HepG2 (cell line): ENCODE data around the gene KLHL12. TPM values are rescaled to one million over a fixed set of nuclear protein-coding genes. Genes with fewer than 3 reads are reported as not detected.

Experiments used
- BCL6 ChIP-seq: IDR thresholded peaks from 2 replicates; pipeline ENCODE4 v1.6.1; 2016; ENCODE audit warnings: missing genetic modification reagents, missing compliant biosample characterization
- E2F1 ChIP-seq: sonication (generic); formaldehyde crosslinking; IDR thresholded peaks from 2 replicates; pipeline ENCODE4 v1.5.0; 2020; ENCODE audit warnings: missing genetic modification reagents
- HES4 ChIP-seq: sonication (generic); formaldehyde crosslinking; IDR thresholded peaks from 2 replicates; pipeline ENCODE4 v1.9.0; 2021; ENCODE audit warnings: mild to moderate bottlenecking, missing genetic modification reagents, borderline replicate concordance
- KLF12 ChIP-seq: sonication (generic); formaldehyde crosslinking; IDR thresholded peaks from 2 replicates; pipeline ENCODE4 v1.4.0; 2020; ENCODE audit warnings: missing genetic modification reagents, borderline replicate concordance
- MAF1 ChIP-seq: sonication (generic); formaldehyde crosslinking; IDR thresholded peaks from 2 replicates; pipeline ENCODE4 v1.5.0; 2020; ENCODE audit warnings: missing genetic modification reagents, borderline replicate concordance
- MXD1 ChIP-seq: sonication (generic); formaldehyde crosslinking; IDR thresholded peaks from 2 replicates; pipeline ENCODE4 v1.4.0; 2020; ENCODE audit warnings: mild to moderate bottlenecking, missing genetic modification reagents
- MXI1 ChIP-seq: IDR thresholded peaks from 3 replicates; pipeline ENCODE4 v1.6.1; 2012; ENCODE audit warnings: low read depth, low read length, inconsistent platforms, borderline replicate concordance
- PAWR ChIP-seq: sonication (generic); formaldehyde crosslinking; IDR thresholded peaks from 2 replicates; pipeline ENCODE4 v1.4.0; 2020; ENCODE audit warnings: missing genetic modification reagents, mild to moderate bottlenecking, borderline replicate concordance
- RFXAP ChIP-seq: sonication (generic); formaldehyde crosslinking; IDR thresholded peaks from 2 replicates; pipeline ENCODE4 v1.4.0; 2020; ENCODE audit warnings: missing genetic modification reagents, borderline replicate concordance
- TARDBP ChIP-seq: sonication (generic); formaldehyde crosslinking; IDR thresholded peaks from 2 replicates; pipeline ENCODE4 v1.8.0; 2022; ENCODE audit warnings: mild to moderate bottlenecking, missing genetic modification reagents
- TBP ChIP-seq: sonication (generic); formaldehyde crosslinking; IDR thresholded peaks from 2 replicates; pipeline ENCODE4 v1.5.0; 2020; ENCODE audit warnings: missing genetic modification reagents
- ZMYM3 ChIP-seq: sonication (generic); formaldehyde crosslinking; IDR thresholded peaks from 2 replicates; pipeline ENCODE4 v1.5.1; 2020; ENCODE audit warnings: mild to moderate bottlenecking, missing genetic modification reagents
- ZNF136 ChIP-seq: sonication (generic); formaldehyde crosslinking; IDR thresholded peaks from 2 replicates; pipeline ENCODE4 v1.8.1; 2022; ENCODE audit warnings: low read depth, mild to moderate bottlenecking, moderate library complexity, missing genetic modification reagents
- ZNF143 ChIP-seq: sonication (generic); formaldehyde crosslinking; IDR thresholded peaks from 2 replicates; pipeline ENCODE4 v1.4.0; 2020; ENCODE audit warnings: missing genetic modification reagents
- ZNF280D ChIP-seq: sonication (generic); formaldehyde crosslinking; IDR thresholded peaks from 2 replicates; pipeline ENCODE4 v1.5.1; 2020; ENCODE audit warnings: mild to moderate bottlenecking, missing genetic modification reagents
- ZNF513 ChIP-seq: sonication (generic); formaldehyde crosslinking; conservative IDR thresholded peaks from 2 replicates; pipeline ENCODE4 v1.5.0; 2020; ENCODE audit warnings: missing genetic modification reagents
- ZNF552 ChIP-seq: sonication (generic); formaldehyde crosslinking; IDR thresholded peaks from 2 replicates; pipeline ENCODE4 v1.9.0; 2022; ENCODE audit warnings: missing genetic modification reagents, mild to moderate bottlenecking, borderline replicate concordance
- ZNF598 ChIP-seq: sonication (generic); formaldehyde crosslinking; IDR thresholded peaks from 2 replicates; pipeline ENCODE4 v1.5.1; 2020; ENCODE audit warnings: mild to moderate bottlenecking, missing genetic modification reagents, borderline replicate concordance
- ZNF792 ChIP-seq: IDR thresholded peaks from 2 replicates; pipeline ENCODE4 v1.6.1; 2016
- ZSCAN12 ChIP-seq: sonication (generic); formaldehyde crosslinking; IDR thresholded peaks from 2 replicates; pipeline ENCODE4 v1.9.0; 2021; ENCODE audit warnings: mild to moderate bottlenecking, missing genetic modification reagents
- polyA plus RNA-seq, 8 experiments: library from polyadenylated mRNA; depleted of rRNA in 3 of 8; stranded (reverse) in 7 of 8; unstranded in 1 of 8; fragments of >200 nt; fragmentation: Illumina TruSeq in 4 of 8; extraction: Trizol in 4 of 8; gene quantifications; 2 replicates each; pipeline versions ENCODE4 v1.2.1 to v1.2.3, GENCODE V29; 2011 to 2016; ENCODE audit warnings: low read depth in 4 of 8, missing spikeins in 1 of 8, mixed read lengths in 1 of 8; ENCODE audit not compliant: insufficient read depth in 1 of 8
- total RNA-seq, 5 experiments: library from RNA; depleted of rRNA; stranded (reverse); fragments of >200 nt; fragmentation: Illumina TruSeq; extraction: Trizol; gene quantifications; 2 replicates each; pipeline ENCODE4 v1.2.3, GENCODE V29; 2016; ENCODE audit warnings: low read depth in 1 of 5
- TF ChIP-seq, protein P1 (sequence below): sonication (generic); formaldehyde crosslinking; IDR thresholded peaks from 2 replicates; pipeline ENCODE4 v1.8.0; 2022; ENCODE audit warnings: mild to moderate bottlenecking, missing genetic modification reagents; ENCODE audit not compliant: insufficient replicate concordance

Gene KLHL12
- total and polyA plus RNA-seq, 2 of the 13 experiments (the other 11 are each of a cell fraction or from before 2014, with no cell fraction given) = 19.2 to 25.2 TPM

DNA sequence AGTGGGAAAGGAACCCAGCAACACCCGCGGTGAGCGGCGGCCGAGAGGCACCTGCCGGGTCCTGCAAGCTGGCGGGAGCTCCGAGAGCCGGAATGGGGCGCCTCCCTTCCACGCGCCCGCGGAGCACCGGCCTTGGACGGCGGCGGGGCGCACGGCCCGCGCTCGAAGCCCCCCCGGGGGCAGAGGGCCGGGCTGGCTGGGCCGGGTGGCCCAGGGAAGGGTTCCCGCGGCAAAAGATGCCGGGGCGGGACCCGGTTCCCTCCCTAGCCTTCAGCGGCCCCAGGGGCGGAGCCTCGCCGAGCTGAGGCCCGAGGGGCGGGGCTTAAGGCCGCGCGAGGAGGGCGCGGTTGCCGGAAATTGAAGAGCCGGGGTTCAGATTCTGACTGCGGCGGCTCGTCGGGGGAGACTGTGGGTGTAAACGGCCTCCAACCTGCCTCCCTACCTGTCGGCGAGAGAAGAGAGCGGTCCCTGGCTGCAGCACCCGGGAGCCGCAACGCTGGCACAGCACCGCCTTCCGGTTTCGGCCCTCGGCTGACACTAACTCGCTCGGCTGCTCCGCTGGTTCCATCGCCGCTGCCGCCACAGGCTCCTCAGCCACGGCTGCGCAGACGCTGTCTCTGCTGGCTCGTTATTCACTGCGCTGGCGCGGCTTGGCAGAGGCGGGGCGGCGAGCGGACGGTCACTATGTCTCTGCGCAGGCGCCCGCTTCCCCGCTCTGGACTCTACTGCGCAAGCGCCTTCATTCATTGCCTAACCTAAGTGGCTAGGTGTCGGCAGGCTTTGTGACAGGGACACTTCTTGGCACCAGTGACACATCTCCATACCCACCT lies 38.3 kb downstream of the KLHL12 start, which contains the start of gene RABIF (continued):
- TF ChIP-seq, protein P1, sequence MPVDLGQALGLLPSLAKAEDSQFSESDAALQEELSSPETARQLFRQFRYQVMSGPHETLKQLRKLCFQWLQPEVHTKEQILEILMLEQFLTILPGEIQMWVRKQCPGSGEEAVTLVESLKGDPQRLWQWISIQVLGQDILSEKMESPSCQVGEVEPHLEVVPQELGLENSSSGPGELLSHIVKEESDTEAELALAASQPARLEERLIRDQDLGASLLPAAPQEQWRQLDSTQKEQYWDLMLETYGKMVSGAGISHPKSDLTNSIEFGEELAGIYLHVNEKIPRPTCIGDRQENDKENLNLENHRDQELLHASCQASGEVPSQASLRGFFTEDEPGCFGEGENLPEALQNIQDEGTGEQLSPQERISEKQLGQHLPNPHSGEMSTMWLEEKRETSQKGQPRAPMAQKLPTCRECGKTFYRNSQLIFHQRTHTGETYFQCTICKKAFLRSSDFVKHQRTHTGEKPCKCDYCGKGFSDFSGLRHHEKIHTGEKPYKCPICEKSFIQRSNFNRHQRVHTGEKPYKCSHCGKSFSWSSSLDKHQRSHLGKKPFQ = peak; percentile 48
- TF ChIP-seq PAWR (CRISPR knock-in tag) (no peak), ZNF280D (no peak), RFXAP (CRISPR knock-in tag) (peak; percentile 76; the same call in 1 of the 2 replicates), ZNF136 (peak; percentile 87; the same call in 1 of the 2 replicates), ZNF598 (CRISPR knock-in tag) (no peak; the same call in 1 of the 2 replicates), MXD1 (CRISPR knock-in tag) (no peak; the same call in 1 of the 2 replicates), ZNF143 (CRISPR knock-in tag) (no peak; the same call in 1 of the 2 replicates), E2F1 (CRISPR knock-in tag) (peak; percentile 53; the same call in 1 of the 2 replicates), TARDBP (CRISPR knock-in tag) (no peak), ZNF552 (CRISPR knock-in tag) (no peak), ZNF513 (CRISPR knock-in tag) (no peak), MAF1 (CRISPR knock-in tag) (0 out of 2 replicates have a peak, but pooled peaks have one; percentile 42), ZSCAN12 (CRISPR knock-in tag) (0 out of 2 replicates have a peak, but pooled peaks have one; percentile 83), BCL6 (CRISPR knock-in tag) (no peak; the same call in 1 of the 2 replicates), ZNF792 (CRISPR knock-in tag) (peak; percentile 69; the same call in 1 of the 2 replicates), HES4 (CRISPR knock-in tag) (no peak), TBP (CRISPR knock-in tag) (no peak), KLF12 (CRISPR knock-in tag) (peak; percentile 62; the same call in 1 of the 2 replicates), MXI1 (peak; percentile 63; the same call in 2 of the 3 replicates), ZMYM3 (CRISPR knock-in tag) (no peak)
